Panc1 (cell line): ENCODE measurements around the gene REV3L. TPM values are rescaled to one million over a fixed set of nuclear protein-coding genes. Genes with fewer than 3 reads are reported as not detected.

Source experiments
- ATAC-seq: fragments of 200-7000 bp; cut with Tn5 transposase; 2 replicates; pipeline ENCODE4 v1.9.1; 2020; ENCODE audit warnings: mild to moderate bottlenecking, moderate library complexity
- BruUV-seq: library from RNA; stranded (reverse); fragments of 400-500 nt; replicated peaks from 2 replicates; lab custom pipeline; 2021; lab: Mats Ljungman, UMichigan
- CTCF ChIA-PET: fragments of 300-600 bp; sonication (Branson Sonifier 250); formaldehyde crosslinking; loops from one replicate; lab custom pipeline; 2022; ENCODE audit warnings: antibody characterized with exemption; lab: Charles Lee
- POLR2A ChIA-PET: fragments of 300-600 bp; sonication (Branson Sonifier 250); formaldehyde crosslinking; loops from one replicate; lab custom pipeline; 2022; ENCODE audit warnings: antibody characterized with exemption; lab: Charles Lee
- DNase-seq: peaks from one replicate; pipeline ENCODE4 v3.0.0-alpha.2; 2010; ENCODE audit warnings: low read depth, low spot score
- H3K27ac ChIP-seq: 2 replicates; pipeline ENCODE4 v1.5.1; 2011; ENCODE audit warnings: mild to moderate bottlenecking, low read length, inconsistent platforms
- H3K27me3 ChIP-seq: fragments of 200-500 bp; sonication (Bioruptor generic); 2 replicates; pipeline ENCODE4 v1.6.0; 2014; ENCODE audit warnings: low read length, inconsistent platforms; ENCODE audit not compliant: control insufficient read depth, insufficient read depth
- H3K36me3 ChIP-seq: fragments of 200-500 bp; sonication (Bioruptor generic); 2 replicates; pipeline ENCODE4 v1.5.1; 2014; ENCODE audit warnings: inconsistent platforms, mild to moderate bottlenecking, low read length, moderate library complexity; ENCODE audit not compliant: control insufficient read depth, insufficient read depth
- H3K4me1 ChIP-seq: 2 replicates; pipeline ENCODE4 v1.5.1; 2011; ENCODE audit warnings: inconsistent platforms, mild to moderate bottlenecking, low read length, moderate library complexity; ENCODE audit not compliant: control insufficient read depth, insufficient read depth
- H3K4me3 ChIP-seq, 2 experiments: 2 replicates each; pipeline ENCODE4 v1.5.1; 2011 to 2012; ENCODE audit warnings: low read depth in 2 of 2, low read length in 2 of 2, mild to moderate bottlenecking in 2 of 2, inconsistent platforms in 1 of 2, moderate library complexity in 1 of 2
- H3K9me3 ChIP-seq: fragments of 200-500 bp; sonication (Bioruptor generic); 2 replicates; pipeline ENCODE4 v1.5.1; 2014; ENCODE audit warnings: low read depth, mild to moderate bottlenecking, inconsistent platforms, low read length, moderate library complexity; ENCODE audit not compliant: control insufficient read depth, insufficient read depth
- POLR2AphosphoS5 ChIP-seq: IDR thresholded peaks from 2 replicates; pipeline ENCODE4 v1.6.1; 2012; ENCODE audit warnings: mild to moderate bottlenecking, low read depth, low read length, moderate library complexity
- SIN3A ChIP-seq: IDR thresholded peaks from 2 replicates; pipeline ENCODE4 v1.6.1; 2012; ENCODE audit warnings: low read depth, mild to moderate bottlenecking, low read length, moderate library complexity, borderline replicate concordance; ENCODE audit not compliant: insufficient read depth
- TCF7L2 ChIP-seq: IDR thresholded peaks from 2 replicates; pipeline ENCODE4 v1.6.1; 2011; ENCODE audit warnings: mild to moderate bottlenecking, low read depth, low read length, inconsistent platforms
- in situ Hi-C: cut with HindIII; loops from 2 replicates; pipeline ENCODE4 v1.10.0; 2016; ENCODE audit warnings: low sequenced_read_pairs, low pct_unique_long_range_greater_than_20kb
- intact Hi-C: fragments of 100-400 bp; cut with micrococcal nuclease; formaldehyde crosslinking; loops from one replicate; pipeline ENCODE4 v1.10.0; 2022; ENCODE audit not compliant: unreplicated experiment
- total RNA-seq: library from RNA; stranded (reverse); gene quantifications from one replicate; pipeline ENCODE4 v1.2.1, GENCODE V29; 2021; ENCODE audit not compliant: unreplicated experiment
- TF ChIP-seq, protein P1 (sequence below): fragments of 450-650 bp; IDR thresholded peaks from 2 replicates; pipeline ENCODE4 v1.5.1; 2017; ENCODE audit warnings: mild to moderate bottlenecking
- TF ChIP-seq, protein P2 (sequence below), 2 experiments: IDR thresholded peaks; 2 replicates each; pipeline ENCODE4 v1.6.1; 2011 to 2012; ENCODE audit warnings: low read depth in 2 of 2, control low read depth in 1 of 2, low read length in 1 of 2, mild to moderate bottlenecking in 1 of 2, moderate library complexity in 1 of 2; ENCODE audit not compliant: insufficient read depth in 1 of 2

The REV3L gene
- total RNA-seq, 1 experiment from 2014 or later, result 44.8 TPM

DNA sequence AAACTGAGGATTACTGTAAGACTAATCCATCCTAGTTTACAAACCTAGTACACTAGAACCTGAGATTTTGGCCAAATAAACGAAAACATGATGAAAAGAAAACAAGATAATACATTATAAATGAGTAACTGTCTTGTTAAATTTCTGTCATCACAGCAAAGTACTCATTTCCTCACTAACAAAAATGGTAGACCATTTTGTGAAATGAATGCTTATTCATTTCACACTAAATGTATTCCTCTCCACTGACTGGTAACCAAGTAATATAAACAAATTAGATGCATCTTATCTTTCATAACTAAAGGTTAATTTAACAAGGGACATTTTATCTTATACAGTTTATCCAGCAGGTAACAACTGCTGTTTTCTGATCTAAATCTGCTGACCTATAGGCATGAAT is 143.7 kb downstream of the REV3L start:
- in situ Hi-C loops, result no loop called here
- Histone ChIP-seq H3K9me3 (no peaks in the 10 kb centered on the region), H3K4me1 (no peaks in the 10 kb centered on the region), H3K27me3 (no peaks in the 10 kb centered on the region), H3K27ac (no peak overlapping the region), H3K4me3 (no peak overlapping the region), H3K36me3 (peaks cover 29% of the 10 kb centered on the region)
- ATAC-seq (no peak), DNase-seq (no peak)
- intact Hi-C loops, result no loop called here
- BruUV-seq, result no TSS peak
- CTCF ChIA-PET, result no interaction called here
- POLR2A ChIA-PET, result no interaction called here
- TF ChIP-seq POLR2AphosphoS5 (no peak), TCF7L2 (no peak)
- TF ChIP-seq, protein P1, sequence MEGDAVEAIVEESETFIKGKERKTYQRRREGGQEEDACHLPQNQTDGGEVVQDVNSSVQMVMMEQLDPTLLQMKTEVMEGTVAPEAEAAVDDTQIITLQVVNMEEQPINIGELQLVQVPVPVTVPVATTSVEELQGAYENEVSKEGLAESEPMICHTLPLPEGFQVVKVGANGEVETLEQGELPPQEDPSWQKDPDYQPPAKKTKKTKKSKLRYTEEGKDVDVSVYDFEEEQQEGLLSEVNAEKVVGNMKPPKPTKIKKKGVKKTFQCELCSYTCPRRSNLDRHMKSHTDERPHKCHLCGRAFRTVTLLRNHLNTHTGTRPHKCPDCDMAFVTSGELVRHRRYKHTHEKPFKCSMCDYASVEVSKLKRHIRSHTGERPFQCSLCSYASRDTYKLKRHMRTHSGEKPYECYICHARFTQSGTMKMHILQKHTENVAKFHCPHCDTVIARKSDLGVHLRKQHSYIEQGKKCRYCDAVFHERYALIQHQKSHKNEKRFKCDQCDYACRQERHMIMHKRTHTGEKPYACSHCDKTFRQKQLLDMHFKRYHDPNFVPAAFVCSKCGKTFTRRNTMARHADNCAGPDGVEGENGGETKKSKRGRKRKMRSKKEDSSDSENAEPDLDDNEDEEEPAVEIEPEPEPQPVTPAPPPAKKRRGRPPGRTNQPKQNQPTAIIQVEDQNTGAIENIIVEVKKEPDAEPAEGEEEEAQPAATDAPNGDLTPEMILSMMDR, result no peak

DNA sequence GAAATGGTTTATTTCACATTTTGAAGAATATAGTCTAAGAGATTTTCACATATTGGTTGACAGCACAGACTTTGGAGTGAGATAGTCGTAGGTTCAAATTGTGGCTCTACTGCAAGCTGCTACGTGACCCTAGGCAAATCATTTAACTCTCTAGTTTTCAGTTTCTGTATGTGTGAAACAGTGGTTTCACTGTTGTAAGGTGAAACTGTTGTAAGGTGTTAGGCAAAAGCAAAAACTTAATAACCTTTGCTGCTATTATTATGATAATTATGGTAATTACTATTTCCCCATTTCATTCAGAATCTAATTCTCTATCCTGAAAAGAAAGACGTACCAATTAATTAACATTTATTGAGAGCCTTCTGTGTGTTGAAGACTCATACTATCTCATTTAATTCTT is 144.2 kb downstream of the REV3L start:
- BruUV-seq, result no TSS peak
- peaks cover 26% of the 10 kb centered on the region for H3K36me3 ChIP-seq
- H3K9me3 ChIP-seq, result no peaks in the 10 kb centered on the region
- no peak overlapping the region for H3K27ac ChIP-seq
- H3K27me3 ChIP-seq, result no peaks in the 10 kb centered on the region
- no peaks in the 10 kb centered on the region for H3K4me1 ChIP-seq
- intact Hi-C loops (no loop called here), in situ Hi-C loops (no loop called here)
- H3K4me3 ChIP-seq, result no peak overlapping the region
- DNase-seq (no peak), ATAC-seq (no peak)
- ChIA-PET POLR2A (interaction anchor here (0.6 kb wide), 1 partner anchor 361 kb away, joined by 5 read pairs; no protein-coding TSS in a partner anchor), CTCF (no interaction called here)
- TF ChIP-seq SIN3A, result no peak
- no peak for TF ChIP-seq TCF7L2
- TF ChIP-seq, protein P1, result no peak
- no peak for TF ChIP-seq POLR2AphosphoS5
- TF ChIP-seq, protein P2, sequence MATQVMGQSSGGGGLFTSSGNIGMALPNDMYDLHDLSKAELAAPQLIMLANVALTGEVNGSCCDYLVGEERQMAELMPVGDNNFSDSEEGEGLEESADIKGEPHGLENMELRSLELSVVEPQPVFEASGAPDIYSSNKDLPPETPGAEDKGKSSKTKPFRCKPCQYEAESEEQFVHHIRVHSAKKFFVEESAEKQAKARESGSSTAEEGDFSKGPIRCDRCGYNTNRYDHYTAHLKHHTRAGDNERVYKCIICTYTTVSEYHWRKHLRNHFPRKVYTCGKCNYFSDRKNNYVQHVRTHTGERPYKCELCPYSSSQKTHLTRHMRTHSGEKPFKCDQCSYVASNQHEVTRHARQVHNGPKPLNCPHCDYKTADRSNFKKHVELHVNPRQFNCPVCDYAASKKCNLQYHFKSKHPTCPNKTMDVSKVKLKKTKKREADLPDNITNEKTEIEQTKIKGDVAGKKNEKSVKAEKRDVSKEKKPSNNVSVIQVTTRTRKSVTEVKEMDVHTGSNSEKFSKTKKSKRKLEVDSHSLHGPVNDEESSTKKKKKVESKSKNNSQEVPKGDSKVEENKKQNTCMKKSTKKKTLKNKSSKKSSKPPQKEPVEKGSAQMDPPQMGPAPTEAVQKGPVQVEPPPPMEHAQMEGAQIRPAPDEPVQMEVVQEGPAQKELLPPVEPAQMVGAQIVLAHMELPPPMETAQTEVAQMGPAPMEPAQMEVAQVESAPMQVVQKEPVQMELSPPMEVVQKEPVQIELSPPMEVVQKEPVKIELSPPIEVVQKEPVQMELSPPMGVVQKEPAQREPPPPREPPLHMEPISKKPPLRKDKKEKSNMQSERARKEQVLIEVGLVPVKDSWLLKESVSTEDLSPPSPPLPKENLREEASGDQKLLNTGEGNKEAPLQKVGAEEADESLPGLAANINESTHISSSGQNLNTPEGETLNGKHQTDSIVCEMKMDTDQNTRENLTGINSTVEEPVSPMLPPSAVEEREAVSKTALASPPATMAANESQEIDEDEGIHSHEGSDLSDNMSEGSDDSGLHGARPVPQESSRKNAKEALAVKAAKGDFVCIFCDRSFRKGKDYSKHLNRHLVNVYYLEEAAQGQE (IDR thresholded peaks at IDR 0.05; ENCODE audit: insufficient read depth in 1 of 2, low read depth in 2 of 2, low read length in 1 of 2), result no peak
